ENCODE results near the gene YBX1. TPM values are rescaled to one million over a fixed set of nuclear protein-coding genes. Genes with fewer than 3 reads are reported as not detected.

YBX1 gene
- total RNA-seq, 1 donor from 2014 or later: 741 TPM

DNA sequence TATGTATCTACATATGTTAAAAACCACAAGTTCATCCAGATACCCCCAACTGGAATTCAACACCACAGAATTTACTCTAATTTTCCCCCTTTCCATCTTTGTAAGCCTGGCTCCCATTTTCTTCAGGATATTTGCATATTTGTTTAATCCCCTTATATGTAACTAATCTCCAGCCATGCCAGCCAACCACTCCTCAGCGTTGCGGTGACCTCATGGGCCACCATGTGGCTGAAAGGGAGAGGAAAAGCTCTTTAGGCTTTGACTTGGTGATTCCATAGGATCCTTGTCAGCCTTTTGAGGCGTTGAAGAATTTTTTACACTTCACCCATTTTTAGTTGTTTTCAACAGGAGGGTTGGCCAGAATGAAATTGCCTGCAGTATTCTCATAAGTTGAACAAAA, 47.8 kb downstream of the YBX1 start:
- no peak overlapping the region for H3K4me3 Mint-ChIP-seq (ENCODE audit: unreplicated experiment)
- H3K27me3 Mint-ChIP-seq (ENCODE audit: unreplicated experiment): peaks cover 2% of the 10 kb centered on the region
- H3K4me1 Mint-ChIP-seq (ENCODE audit: unreplicated experiment): no peaks in the 10 kb centered on the region
- H3K36me3 Mint-ChIP-seq (ENCODE audit: low read depth, unreplicated experiment): no peaks in the 10 kb centered on the region
- TF ChIP-seq, protein P1, sequence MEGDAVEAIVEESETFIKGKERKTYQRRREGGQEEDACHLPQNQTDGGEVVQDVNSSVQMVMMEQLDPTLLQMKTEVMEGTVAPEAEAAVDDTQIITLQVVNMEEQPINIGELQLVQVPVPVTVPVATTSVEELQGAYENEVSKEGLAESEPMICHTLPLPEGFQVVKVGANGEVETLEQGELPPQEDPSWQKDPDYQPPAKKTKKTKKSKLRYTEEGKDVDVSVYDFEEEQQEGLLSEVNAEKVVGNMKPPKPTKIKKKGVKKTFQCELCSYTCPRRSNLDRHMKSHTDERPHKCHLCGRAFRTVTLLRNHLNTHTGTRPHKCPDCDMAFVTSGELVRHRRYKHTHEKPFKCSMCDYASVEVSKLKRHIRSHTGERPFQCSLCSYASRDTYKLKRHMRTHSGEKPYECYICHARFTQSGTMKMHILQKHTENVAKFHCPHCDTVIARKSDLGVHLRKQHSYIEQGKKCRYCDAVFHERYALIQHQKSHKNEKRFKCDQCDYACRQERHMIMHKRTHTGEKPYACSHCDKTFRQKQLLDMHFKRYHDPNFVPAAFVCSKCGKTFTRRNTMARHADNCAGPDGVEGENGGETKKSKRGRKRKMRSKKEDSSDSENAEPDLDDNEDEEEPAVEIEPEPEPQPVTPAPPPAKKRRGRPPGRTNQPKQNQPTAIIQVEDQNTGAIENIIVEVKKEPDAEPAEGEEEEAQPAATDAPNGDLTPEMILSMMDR (IDR thresholded peaks at IDR 0.05; ENCODE audit: unreplicated experiment): no peak
- H3K27ac Mint-ChIP-seq (ENCODE audit: unreplicated experiment): no peak overlapping the region
- no peaks in the 10 kb centered on the region for H3K9me3 Mint-ChIP-seq (ENCODE audit: unreplicated experiment)
- DNase-seq (ENCODE audit: low spot score): no peak

DNA sequence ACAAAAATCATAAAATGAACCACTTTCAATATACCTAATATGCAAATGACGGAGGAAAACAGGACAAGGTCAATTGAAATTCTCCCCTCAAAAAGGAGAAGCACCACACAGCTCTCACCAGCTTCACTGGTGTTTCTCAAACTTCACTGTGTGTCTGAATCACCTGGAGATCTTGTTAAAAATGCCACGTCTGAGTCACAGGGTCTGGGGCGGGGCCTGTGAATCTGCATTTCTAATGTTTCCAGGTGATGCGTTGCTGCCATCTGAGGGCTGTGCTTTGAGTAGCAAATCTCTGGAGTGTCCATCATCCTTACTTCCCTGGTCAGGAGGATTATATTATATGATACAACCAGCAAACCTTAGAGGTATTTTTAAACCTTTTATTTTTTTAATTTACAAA, 48.8 kb downstream of the YBX1 start:
- TF ChIP-seq, protein P1 (IDR thresholded peaks at IDR 0.05; ENCODE audit: unreplicated experiment): no peak
- H3K4me3 Mint-ChIP-seq (ENCODE audit: unreplicated experiment): no peak overlapping the region
- DNase-seq (ENCODE audit: low spot score): no peak
- H3K9me3 Mint-ChIP-seq (ENCODE audit: unreplicated experiment): no peaks in the 10 kb centered on the region
- no peak overlapping the region for H3K27ac Mint-ChIP-seq (ENCODE audit: unreplicated experiment)
- no peaks in the 10 kb centered on the region for H3K4me1 Mint-ChIP-seq (ENCODE audit: unreplicated experiment)
- peaks cover 2% of the 10 kb centered on the region for H3K27me3 Mint-ChIP-seq (ENCODE audit: unreplicated experiment)
- H3K36me3 Mint-ChIP-seq (ENCODE audit: low read depth, unreplicated experiment): no peaks in the 10 kb centered on the region

GRCh38 chr1:42731585-42731984, 49.4 kb downstream of the YBX1 start:
- Mint-ChIP-seq H3K36me3 (ENCODE audit: low read depth, unreplicated experiment) (no peaks in the 10 kb centered on the region), H3K4me1 (ENCODE audit: unreplicated experiment) (no peaks in the 10 kb centered on the region), H3K9me3 (ENCODE audit: unreplicated experiment) (no peaks in the 10 kb centered on the region)

DNA sequence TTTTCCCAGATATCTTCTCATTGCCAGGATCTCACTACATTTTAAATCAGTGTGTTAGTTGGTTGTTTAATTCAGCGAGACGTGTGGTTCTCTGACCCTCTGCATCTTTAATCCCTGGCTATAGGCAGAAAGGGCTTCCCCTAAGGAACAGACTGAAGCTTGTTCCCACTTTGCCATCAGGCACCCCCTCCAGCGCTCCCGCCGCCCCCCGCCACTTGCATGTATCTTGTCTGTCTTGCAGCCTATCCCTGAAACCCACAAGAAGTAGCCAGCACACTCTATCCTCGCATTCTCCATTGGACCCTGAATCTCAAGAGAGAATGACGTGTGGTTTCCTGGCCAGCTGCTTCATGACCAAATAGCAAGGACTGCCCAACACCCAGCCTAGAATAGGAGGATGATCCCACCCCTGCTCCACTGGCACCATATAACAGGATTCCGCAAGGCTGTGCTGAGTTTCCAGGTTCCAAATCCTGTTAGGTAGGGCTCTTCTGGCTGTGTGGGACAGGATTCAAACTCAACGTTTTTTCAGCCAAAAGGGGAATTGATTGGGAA, 50.0 kb downstream of the YBX1 start:
- H3K27ac Mint-ChIP-seq (ENCODE audit: unreplicated experiment): no peak overlapping the region
- no peaks in the 10 kb centered on the region for H3K36me3 Mint-ChIP-seq (ENCODE audit: low read depth, unreplicated experiment)
- TF ChIP-seq, protein P1 (IDR thresholded peaks at IDR 0.05; ENCODE audit: unreplicated experiment): no peak
- H3K27me3 Mint-ChIP-seq (ENCODE audit: unreplicated experiment): peaks cover 2% of the 10 kb centered on the region
- peaks cover 2% of the 10 kb centered on the region for H3K4me1 Mint-ChIP-seq (ENCODE audit: unreplicated experiment)
- H3K9me3 Mint-ChIP-seq (ENCODE audit: unreplicated experiment): no peaks in the 10 kb centered on the region
- H3K4me3 Mint-ChIP-seq (ENCODE audit: unreplicated experiment): no peak overlapping the region
- DNase-seq (ENCODE audit: low spot score): no peak

More at GRCh38 chr1:42731585-42731984, 49.4 kb downstream of the YBX1 start:
- TF ChIP-seq, protein P1 (IDR thresholded peaks at IDR 0.05; ENCODE audit: unreplicated experiment): no peak
- no peak overlapping the region for H3K27ac Mint-ChIP-seq (ENCODE audit: unreplicated experiment)
- H3K27me3 Mint-ChIP-seq (ENCODE audit: unreplicated experiment): peaks cover 2% of the 10 kb centered on the region
- H3K4me3 Mint-ChIP-seq (ENCODE audit: unreplicated experiment): no peak overlapping the region
- DNase-seq (ENCODE audit: low spot score): no peak

GRCh38 chr1:42733415-42734200, 51.4 kb downstream of the YBX1 start:
- Mint-ChIP-seq H3K4me1 (ENCODE audit: unreplicated experiment) (peaks cover 4% of the 10 kb centered on the region), H3K9me3 (ENCODE audit: unreplicated experiment) (no peaks in the 10 kb centered on the region), H3K36me3 (ENCODE audit: low read depth, unreplicated experiment) (no peaks in the 10 kb centered on the region), H3K4me3 (ENCODE audit: unreplicated experiment) (no peak overlapping the region), H3K27ac (ENCODE audit: unreplicated experiment) (no peak overlapping the region), H3K27me3 (ENCODE audit: unreplicated experiment) (peaks cover 2% of the 10 kb centered on the region)
- TF ChIP-seq, protein P1 (IDR thresholded peaks at IDR 0.05; ENCODE audit: unreplicated experiment): no peak
- no peak for DNase-seq (ENCODE audit: low spot score)

Measured in endothelial cell (in vitro differentiated cells).